ENCODE measurements around the gene SPRED2.
A peak's percentile ranks its signal among the peaks of the same experiment; 100 is the strongest.

The SPRED2 gene

GRCh38 chr2:65300134-65300760, 132.2 kb downstream of the SPRED2 start:
- TF ChIP-seq CTCF (conservative IDR thresholded peaks at IDR 0.05), result no peak
- peak overlapping the region; percentile 78 for H3K27ac ChIP-seq

GRCh38 chr2:65299246-65299645, 133.2 kb downstream of the SPRED2 start:
- no peak for TF ChIP-seq CTCF (conservative IDR thresholded peaks at IDR 0.05)
- peak overlapping the region; percentile 78; the same call in 1 of the 2 replicates for H3K27ac ChIP-seq

- TF ChIP-seq CTCF (conservative IDR thresholded peaks at IDR 0.05), result no peak
These were observed 134.3 kb downstream of the SPRED2 start for GRCh38 chr2:65298089-65298488.

GRCh38 chr2:65297544-65297943, 134.9 kb downstream of the SPRED2 start:
- H3K27ac ChIP-seq, result no peak overlapping the region
- TF ChIP-seq CTCF (conservative IDR thresholded peaks at IDR 0.05), result no peak

More at GRCh38 chr2:65298089-65298488, 134.3 kb downstream of the SPRED2 start:
- H3K27ac ChIP-seq, result no peak overlapping the region

- no peak overlapping the region for H3K27ac ChIP-seq
- no peak for TF ChIP-seq CTCF (conservative IDR thresholded peaks at IDR 0.05)
These were observed 135.4 kb downstream of the SPRED2 start for GRCh38 chr2:65296971-65297370.

GRCh38 chr2:65294701-65295100, 137.7 kb downstream of the SPRED2 start:
- no peak for TF ChIP-seq CTCF (conservative IDR thresholded peaks at IDR 0.05)
- H3K27ac ChIP-seq, result no peak overlapping the region

GRCh38 chr2:65294136-65294535, 138.3 kb downstream of the SPRED2 start:
- no peak for TF ChIP-seq CTCF (conservative IDR thresholded peaks at IDR 0.05)

More at GRCh38 chr2:65294136-65294535, 138.3 kb downstream of the SPRED2 start:
- H3K27ac ChIP-seq, result no peak overlapping the region

All from VCaP (cell line).